Measurements from ENCODE around the gene MCF2L. TPM values are rescaled to one million over a fixed set of nuclear protein-coding genes. Genes with fewer than 3 reads are reported as not detected.
"Not testable (repeated sequence)": the region's sequence is repeated elsewhere in the genome, so short reads cannot be mapped to it uniquely, and the experiment has no call there.

The MCF2L gene
- total RNA-seq, 1 donor from 2014 or later, result 41.2 TPM

DNA sequence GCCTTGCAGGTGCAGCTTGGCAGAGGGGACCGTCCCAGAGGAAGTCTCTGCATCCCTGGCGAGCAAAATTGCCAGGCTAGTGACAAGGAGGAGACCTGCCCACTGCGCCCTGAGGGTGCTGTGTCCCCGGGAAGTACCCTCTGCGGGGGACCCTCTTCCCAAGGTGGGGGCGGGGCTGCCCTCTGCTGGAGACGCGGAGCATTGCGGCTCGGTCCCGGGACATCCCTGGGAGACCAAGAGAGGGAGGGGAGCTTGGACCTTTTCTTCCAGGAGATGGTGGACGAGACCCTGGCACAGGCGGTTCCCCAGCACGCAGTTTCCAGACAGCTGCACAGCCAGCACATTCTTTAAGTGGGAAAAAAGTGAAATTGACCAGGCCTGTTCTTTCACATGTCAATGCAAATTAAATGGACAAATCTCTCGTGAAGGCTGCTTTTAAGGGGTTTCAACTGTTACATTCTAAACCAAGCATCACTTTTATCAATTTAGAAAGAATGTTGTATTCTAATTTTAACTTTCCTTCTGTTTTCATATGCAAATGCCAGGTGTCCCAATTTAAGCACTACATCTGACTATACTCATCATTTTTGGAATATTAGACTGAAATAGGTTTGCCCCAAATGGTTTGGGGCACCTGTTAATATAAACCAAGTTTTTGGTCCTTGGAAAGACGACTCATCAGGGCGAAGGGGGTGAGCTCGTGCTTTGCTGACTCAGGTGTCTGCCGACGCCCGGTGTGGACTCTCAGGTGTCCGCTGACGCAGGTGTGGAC lies 60.7 kb downstream of the MCF2L start:
- no peak overlapping the region for H3K4me3 ChIP-seq
- no peak overlapping the region for H3K27ac ChIP-seq (replicated peaks)
- DNase-seq, result no peak
- no peaks in the 10 kb centered on the region for H3K9me3 ChIP-seq (replicated peaks)
- TF ChIP-seq, protein P1, sequence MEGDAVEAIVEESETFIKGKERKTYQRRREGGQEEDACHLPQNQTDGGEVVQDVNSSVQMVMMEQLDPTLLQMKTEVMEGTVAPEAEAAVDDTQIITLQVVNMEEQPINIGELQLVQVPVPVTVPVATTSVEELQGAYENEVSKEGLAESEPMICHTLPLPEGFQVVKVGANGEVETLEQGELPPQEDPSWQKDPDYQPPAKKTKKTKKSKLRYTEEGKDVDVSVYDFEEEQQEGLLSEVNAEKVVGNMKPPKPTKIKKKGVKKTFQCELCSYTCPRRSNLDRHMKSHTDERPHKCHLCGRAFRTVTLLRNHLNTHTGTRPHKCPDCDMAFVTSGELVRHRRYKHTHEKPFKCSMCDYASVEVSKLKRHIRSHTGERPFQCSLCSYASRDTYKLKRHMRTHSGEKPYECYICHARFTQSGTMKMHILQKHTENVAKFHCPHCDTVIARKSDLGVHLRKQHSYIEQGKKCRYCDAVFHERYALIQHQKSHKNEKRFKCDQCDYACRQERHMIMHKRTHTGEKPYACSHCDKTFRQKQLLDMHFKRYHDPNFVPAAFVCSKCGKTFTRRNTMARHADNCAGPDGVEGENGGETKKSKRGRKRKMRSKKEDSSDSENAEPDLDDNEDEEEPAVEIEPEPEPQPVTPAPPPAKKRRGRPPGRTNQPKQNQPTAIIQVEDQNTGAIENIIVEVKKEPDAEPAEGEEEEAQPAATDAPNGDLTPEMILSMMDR (IDR thresholded peaks at IDR 0.05; ENCODE audit: borderline replicate concordance), result peak; percentile 88
- intact Hi-C loops (cut with micrococcal nuclease), result loop anchor here (10.0 kb wide), 1 partner anchor 85 kb away; no protein-coding TSS in a partner anchor
- H3K4me1 ChIP-seq, result peaks cover 6% of the 10 kb centered on the region
- H3K36me3 ChIP-seq, result peaks cover 6% of the 10 kb centered on the region
- no peaks in the 10 kb centered on the region for H3K27me3 ChIP-seq (ENCODE audit: low read depth)

DNA sequence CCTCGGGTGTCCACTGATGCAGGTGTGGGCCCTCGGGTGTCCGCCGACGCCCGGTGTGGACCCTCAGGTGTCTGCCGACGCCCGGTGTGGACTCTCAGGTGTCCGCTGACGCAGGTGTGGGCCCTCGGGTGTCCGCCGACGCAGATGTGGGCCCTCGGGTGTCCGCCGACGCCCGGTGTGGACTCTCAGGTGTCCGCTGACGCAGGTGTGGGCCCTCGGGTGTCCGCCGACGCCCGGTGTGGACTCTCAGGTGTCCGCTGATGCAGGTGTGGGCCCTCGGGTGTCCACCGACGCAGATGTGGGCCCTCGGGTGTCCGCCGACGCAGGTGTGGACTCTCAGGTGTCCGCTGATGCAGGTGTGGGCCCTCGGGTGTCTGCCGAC lies 61.2 kb downstream of the MCF2L start:
- H3K27ac ChIP-seq (replicated peaks); DNase-seq; intact Hi-C loops (cut with micrococcal nuclease); H3K9me3 ChIP-seq (replicated peaks); H3K4me3 ChIP-seq; H3K36me3 ChIP-seq; H3K27me3 ChIP-seq (ENCODE audit: low read depth): not testable (repeated sequence)
- peaks cover 12% of the 10 kb centered on the region for H3K4me1 ChIP-seq

DNA sequence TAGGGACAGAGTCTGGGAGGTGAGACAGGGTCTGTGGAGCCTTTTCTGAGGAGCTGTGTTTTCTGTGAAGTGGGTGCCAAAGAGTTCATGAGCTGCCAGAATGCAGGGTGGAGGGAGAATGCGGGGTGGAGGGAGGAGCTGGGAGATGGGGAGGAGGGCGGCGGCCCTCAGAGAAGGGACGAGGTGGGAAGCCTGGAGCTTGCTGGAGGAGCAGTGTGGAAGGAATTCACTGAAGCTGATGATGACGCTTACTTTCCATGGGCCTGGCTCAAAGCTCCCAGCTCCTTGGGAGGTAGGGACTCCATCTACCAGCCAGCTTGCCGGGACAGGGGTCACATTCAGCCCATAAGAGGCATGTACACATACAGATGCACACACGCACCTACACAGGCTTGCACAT lies 62.5 kb downstream of the MCF2L start:
- H3K27me3 ChIP-seq (ENCODE audit: low read depth), result no peaks in the 10 kb centered on the region
- H3K9me3 ChIP-seq (replicated peaks), result no peaks in the 10 kb centered on the region
- TF ChIP-seq, protein P1 (IDR thresholded peaks at IDR 0.05; ENCODE audit: borderline replicate concordance), result no peak
- intact Hi-C loops (cut with micrococcal nuclease), result no loop called here
- H3K36me3 ChIP-seq, result peaks cover 6% of the 10 kb centered on the region
- no peak overlapping the region for H3K4me3 ChIP-seq
- peaks cover 16% of the 10 kb centered on the region for H3K4me1 ChIP-seq
- H3K27ac ChIP-seq (replicated peaks), result no peak overlapping the region
- DNase-seq, result no peak

- Histone ChIP-seq H3K36me3 (no peaks in the 10 kb centered on the region), H3K4me3 (no peak overlapping the region), H3K27ac (replicated peaks) (no peak overlapping the region), H3K9me3 (replicated peaks) (no peaks in the 10 kb centered on the region), H3K4me1 (peaks cover 25% of the 10 kb centered on the region), H3K27me3 (ENCODE audit: low read depth) (no peaks in the 10 kb centered on the region)
- TF ChIP-seq, protein P1 (IDR thresholded peaks at IDR 0.05; ENCODE audit: borderline replicate concordance), result no peak
- DNase-seq, result no peak
- intact Hi-C loops (cut with micrococcal nuclease), result no loop called here
Observed at GRCh38 chr13:113032291-113032690, 63.3 kb downstream of the MCF2L start.

DNA sequence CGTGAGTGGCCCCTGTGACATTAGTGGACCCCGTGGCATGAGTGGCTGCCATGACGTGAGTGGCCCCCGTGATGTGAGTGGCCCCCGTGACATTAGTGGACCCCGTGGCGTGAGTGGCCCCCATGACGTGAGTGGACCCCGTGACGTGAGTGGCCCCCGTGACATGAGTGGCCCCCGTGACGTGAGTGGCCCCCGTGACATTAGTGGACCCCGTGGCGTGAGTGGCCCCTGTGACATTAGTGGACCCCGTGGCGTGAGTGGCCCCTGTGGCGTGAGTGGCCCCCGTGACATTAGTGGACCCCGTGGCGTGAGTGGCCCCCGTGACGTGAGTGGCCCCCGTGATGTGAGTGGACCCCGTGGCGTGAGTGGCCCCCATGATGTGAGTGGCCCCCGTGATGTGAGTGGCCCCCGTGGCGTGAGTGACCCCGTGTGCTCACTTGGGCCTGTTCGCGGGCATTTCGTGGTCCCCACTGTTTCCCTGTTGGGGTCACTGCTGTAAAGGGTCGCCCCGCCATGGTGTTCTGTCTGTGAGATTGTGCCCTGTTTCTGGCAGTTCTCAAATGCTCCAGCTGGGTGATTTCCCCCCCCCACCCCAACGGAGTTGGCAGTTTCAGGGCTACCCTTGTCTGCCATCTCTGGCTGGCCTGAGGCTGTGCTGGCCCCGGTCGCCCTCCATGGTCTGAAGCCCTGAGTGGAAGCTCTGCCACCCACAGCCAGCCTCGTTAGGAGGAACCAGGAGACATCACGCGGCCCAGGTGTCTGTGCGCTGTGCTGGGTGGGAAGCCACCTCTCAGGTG lies 64.2 kb downstream of the MCF2L start:
- Histone ChIP-seq H3K27me3 (ENCODE audit: low read depth) (no peaks in the 10 kb centered on the region), H3K9me3 (replicated peaks) (no peaks in the 10 kb centered on the region), H3K27ac (replicated peaks) (no peak overlapping the region), H3K4me3 (no peak overlapping the region), H3K4me1 (peaks cover 25% of the 10 kb centered on the region), H3K36me3 (no peaks in the 10 kb centered on the region)
- no peak for DNase-seq
- TF ChIP-seq, protein P1 (IDR thresholded peaks at IDR 0.05; ENCODE audit: borderline replicate concordance), result no peak
- intact Hi-C loops (cut with micrococcal nuclease), result no loop called here
